Brain microvascular endothelial cell (primary cell): ENCODE measurements around the gene CDKN2AIPNL.
A peak's percentile ranks its signal among the peaks of the same experiment; 100 is the strongest.

ENCODE experiments used
- DNase-seq: peaks from one replicate; pipeline ENCODE4 v3.0.0-alpha.2; 2020
- H3K27ac ChIP-seq: fragments of 250-450 bp; sonication (Bioruptor Pico); 2 replicates; pipeline ENCODE4 v1.5.1; 2020; ENCODE audit warnings: mild to moderate bottlenecking, moderate library complexity
- H3K27me3 ChIP-seq: fragments of 250-450 bp; sonication (Bioruptor Pico); replicated peaks from 2 replicates; pipeline ENCODE4 v1.5.1; 2020; ENCODE audit warnings: mild to moderate bottlenecking
- H3K36me3 ChIP-seq: fragments of 250-450 bp; sonication (Bioruptor Pico); replicated peaks from 2 replicates; pipeline ENCODE4 v1.5.1; 2020; ENCODE audit warnings: mild to moderate bottlenecking
- H3K4me3 ChIP-seq: 2 replicates; pipeline ENCODE4 v1.5.1; 2011; ENCODE audit warnings: low read depth, mild to moderate bottlenecking, control low read depth, low read length, moderate library complexity
- in situ Hi-C: cut with HindIII; loops from 2 replicates; pipeline ENCODE4 v1.10.0; 2017; ENCODE audit warnings: low sequenced_read_pairs, low pct_ligation_motif_present
- TF ChIP-seq, protein P1 (sequence below): IDR thresholded peaks from 2 replicates; pipeline ENCODE4 v1.5.1; 2011; ENCODE audit warnings: low read depth, mild to moderate bottlenecking, moderate library complexity, low read length, control low read depth, inconsistent platforms; ENCODE audit errors: missing control alignments

Gene CDKN2AIPNL

DNA sequence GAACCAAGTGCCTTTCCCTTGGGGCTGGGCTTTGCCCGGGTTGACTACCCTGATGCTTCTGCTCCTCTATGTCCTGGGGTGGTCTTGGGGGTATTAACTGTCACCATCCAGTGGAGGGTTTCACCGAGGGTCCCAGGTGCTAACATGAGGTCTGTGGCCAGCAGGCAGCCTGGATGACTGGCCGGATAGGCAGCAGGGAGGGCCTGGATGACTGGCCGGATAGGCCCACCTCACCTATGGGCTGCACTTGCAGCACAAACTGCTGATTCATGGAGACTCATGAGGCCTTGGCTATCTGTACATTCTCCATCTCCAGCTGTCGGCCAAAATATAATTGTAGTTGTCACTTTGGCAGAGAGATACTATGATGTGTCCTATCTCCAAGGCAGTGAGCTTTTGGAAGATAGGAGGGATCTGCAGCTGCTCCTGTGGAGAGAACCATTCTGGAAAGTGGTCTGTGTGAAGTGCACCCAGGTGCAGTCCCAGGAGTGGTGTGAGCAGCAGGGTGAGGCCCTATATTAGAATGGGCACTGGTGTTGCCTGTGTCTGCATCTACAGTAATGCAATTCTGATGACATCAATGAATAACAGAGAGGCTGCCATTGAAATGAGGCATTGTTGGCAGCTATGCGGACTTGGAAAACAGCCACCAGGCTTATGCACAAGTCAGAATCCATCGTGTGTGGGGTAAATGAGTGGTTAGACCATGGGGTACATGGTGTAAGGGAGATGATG lies 26.3 kb upstream of the CDKN2AIPNL start:
- TF ChIP-seq, protein P1, sequence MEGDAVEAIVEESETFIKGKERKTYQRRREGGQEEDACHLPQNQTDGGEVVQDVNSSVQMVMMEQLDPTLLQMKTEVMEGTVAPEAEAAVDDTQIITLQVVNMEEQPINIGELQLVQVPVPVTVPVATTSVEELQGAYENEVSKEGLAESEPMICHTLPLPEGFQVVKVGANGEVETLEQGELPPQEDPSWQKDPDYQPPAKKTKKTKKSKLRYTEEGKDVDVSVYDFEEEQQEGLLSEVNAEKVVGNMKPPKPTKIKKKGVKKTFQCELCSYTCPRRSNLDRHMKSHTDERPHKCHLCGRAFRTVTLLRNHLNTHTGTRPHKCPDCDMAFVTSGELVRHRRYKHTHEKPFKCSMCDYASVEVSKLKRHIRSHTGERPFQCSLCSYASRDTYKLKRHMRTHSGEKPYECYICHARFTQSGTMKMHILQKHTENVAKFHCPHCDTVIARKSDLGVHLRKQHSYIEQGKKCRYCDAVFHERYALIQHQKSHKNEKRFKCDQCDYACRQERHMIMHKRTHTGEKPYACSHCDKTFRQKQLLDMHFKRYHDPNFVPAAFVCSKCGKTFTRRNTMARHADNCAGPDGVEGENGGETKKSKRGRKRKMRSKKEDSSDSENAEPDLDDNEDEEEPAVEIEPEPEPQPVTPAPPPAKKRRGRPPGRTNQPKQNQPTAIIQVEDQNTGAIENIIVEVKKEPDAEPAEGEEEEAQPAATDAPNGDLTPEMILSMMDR: no peak
- H3K27ac ChIP-seq: peak overlapping the region; percentile 79
- in situ Hi-C loops: no loop called here
- DNase-seq: peak; percentile 50
- H3K4me3 ChIP-seq: no peak overlapping the region
- H3K36me3 ChIP-seq: no peaks in the 10 kb centered on the region
- no peaks in the 10 kb centered on the region for H3K27me3 ChIP-seq

DNA sequence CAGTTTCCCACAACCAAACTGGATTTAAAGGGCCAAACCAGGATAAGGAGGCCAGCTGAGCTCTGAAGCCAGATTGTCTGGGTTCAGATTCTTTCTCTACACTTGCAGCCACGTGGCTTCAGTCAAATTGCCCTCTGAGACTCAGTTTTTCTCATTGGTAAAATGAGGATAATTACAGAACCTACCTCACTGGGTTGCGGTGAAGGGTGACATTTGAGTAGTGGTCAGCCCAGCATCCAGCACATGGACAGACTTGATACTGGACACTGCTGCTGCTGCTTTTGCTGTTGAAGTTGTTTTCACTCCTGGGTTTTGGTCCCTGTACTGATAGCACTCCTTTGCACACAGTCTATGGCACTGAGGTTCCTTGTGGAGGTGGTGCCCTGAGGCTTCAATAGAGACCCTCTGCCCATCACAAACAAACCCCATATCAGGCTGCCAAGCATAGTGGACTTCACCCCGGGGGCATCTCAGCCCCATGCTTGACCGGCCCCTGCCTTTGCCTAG lies 25.7 kb upstream of the CDKN2AIPNL start:
- TF ChIP-seq, protein P1: no peak
- DNase-seq: no peak

GRCh38 chr5:134436523-134437339 lies 25.1 kb upstream of the CDKN2AIPNL start:
- Histone ChIP-seq H3K27me3 (no peaks in the 10 kb centered on the region), H3K36me3 (no peaks in the 10 kb centered on the region), H3K4me3 (no peak overlapping the region), H3K27ac (peak overlapping the region; percentile 79)
- in situ Hi-C loops: no loop called here
- TF ChIP-seq, protein P1: no peak
- DNase-seq: peak; percentile 87

More for the DNA sequence above, 25.7 kb upstream of the CDKN2AIPNL start:
- Histone ChIP-seq H3K27ac (peak overlapping the region; percentile 79), H3K36me3 (no peaks in the 10 kb centered on the region), H3K4me3 (no peak overlapping the region), H3K27me3 (no peaks in the 10 kb centered on the region)
- in situ Hi-C loops: no loop called here

- in situ Hi-C loops: no loop called here
- no peak overlapping the region for H3K4me3 ChIP-seq
- H3K36me3 ChIP-seq: no peaks in the 10 kb centered on the region
- peak; percentile 57 for DNase-seq
- no peaks in the 10 kb centered on the region for H3K27me3 ChIP-seq
- no peak overlapping the region for H3K27ac ChIP-seq
- TF ChIP-seq, protein P1: no peak
Observed at GRCh38 chr5:134435560-134435959, 23.9 kb upstream of the CDKN2AIPNL start.

- Histone ChIP-seq H3K4me3 (no peak overlapping the region), H3K27me3 (no peaks in the 10 kb centered on the region), H3K27ac (no peak overlapping the region), H3K36me3 (no peaks in the 10 kb centered on the region)
- no peak for DNase-seq
- TF ChIP-seq, protein P1: no peak
- in situ Hi-C loops: no loop called here
Observed at GRCh38 chr5:134432677-134433359, 21.1 kb upstream of the CDKN2AIPNL start.
